DMS 273 (cell line): ENCODE results near the gene STRIP2.
"Not testable (repeated sequence)": the region's sequence is repeated elsewhere in the genome, so short reads cannot be mapped to it uniquely, and the experiment has no call there.

Source experiments
- DNase-seq: peaks from one replicate; lab custom pipeline; 2025; ENCODE audit not compliant: unreplicated experiment; lab: John Stamatoyannopoulos, UW

Gene STRIP2, protein sequence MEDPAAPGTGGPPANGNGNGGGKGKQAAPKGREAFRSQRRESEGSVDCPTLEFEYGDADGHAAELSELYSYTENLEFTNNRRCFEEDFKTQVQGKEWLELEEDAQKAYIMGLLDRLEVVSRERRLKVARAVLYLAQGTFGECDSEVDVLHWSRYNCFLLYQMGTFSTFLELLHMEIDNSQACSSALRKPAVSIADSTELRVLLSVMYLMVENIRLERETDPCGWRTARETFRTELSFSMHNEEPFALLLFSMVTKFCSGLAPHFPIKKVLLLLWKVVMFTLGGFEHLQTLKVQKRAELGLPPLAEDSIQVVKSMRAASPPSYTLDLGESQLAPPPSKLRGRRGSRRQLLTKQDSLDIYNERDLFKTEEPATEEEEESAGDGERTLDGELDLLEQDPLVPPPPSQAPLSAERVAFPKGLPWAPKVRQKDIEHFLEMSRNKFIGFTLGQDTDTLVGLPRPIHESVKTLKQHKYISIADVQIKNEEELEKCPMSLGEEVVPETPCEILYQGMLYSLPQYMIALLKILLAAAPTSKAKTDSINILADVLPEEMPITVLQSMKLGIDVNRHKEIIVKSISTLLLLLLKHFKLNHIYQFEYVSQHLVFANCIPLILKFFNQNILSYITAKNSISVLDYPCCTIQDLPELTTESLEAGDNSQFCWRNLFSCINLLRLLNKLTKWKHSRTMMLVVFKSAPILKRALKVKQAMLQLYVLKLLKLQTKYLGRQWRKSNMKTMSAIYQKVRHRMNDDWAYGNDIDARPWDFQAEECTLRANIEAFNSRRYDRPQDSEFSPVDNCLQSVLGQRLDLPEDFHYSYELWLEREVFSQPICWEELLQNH

DNA sequence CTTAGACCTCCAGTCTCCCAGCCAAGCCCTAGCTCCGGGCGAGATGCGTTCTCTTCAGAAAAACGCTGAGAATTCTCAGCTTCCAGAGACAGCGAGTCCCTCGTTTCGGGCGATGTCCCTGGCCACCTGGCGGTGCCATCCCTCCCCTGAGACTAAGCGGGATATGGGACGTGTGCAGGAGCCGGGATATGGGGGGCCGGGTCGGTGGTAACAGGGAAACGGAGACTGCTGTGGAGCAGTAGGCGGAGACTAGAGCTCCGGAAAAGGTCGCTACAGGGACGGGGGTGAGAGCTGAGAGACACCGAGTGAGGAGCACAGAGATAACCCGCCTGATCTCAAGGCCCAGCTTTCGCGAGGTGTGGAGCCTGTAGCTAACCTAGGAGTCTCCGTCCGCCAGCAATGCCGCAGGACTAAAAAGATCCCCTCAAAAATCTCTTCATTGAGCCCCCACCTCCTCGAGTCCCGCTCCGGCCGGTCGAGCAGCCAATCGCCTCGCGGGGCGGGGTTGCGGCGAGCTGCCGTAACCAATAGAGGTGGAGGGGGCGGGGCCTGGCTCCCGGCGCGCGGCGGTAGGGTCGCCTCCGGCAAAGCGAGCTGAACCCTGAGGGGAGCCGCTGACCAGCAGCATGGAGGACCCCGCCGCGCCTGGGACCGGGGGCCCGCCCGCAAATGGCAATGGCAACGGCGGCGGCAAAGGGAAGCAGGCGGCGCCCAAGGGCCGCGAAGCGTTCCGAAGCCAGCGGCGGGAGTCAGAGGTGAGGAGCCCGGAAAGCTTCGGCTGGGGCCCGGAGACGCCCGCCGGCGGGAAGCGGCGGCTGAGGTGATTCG is at the start of gene STRIP2:
Gene STRIP2, plus strand, starts transcription at position 586 of the 828 bp plus-strand sequence. Its CDS starts 41 bp downstream, at position 627.
- DNase-seq, result peak; percentile 97

DNA sequence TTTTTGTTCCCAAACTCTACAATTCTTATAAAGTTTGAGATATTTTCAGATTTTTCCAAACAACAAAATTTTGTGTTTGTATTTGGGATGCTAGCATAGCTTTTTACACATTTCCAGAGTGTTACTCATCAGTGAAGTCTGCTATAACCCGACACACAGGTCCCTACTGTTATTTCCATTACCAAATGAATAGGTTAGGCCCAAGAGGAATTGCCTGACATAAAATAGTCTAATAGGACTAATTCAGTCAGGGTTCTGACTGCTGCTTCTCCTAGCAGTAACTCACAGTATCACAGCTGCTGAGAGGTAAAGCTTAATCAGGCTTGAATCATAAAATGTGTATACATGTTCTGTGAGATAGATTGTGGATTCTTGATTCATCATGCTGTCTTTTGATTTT is 49.1 kb upstream of the STRIP2 start:
- DNase-seq, result no peak

DNA sequence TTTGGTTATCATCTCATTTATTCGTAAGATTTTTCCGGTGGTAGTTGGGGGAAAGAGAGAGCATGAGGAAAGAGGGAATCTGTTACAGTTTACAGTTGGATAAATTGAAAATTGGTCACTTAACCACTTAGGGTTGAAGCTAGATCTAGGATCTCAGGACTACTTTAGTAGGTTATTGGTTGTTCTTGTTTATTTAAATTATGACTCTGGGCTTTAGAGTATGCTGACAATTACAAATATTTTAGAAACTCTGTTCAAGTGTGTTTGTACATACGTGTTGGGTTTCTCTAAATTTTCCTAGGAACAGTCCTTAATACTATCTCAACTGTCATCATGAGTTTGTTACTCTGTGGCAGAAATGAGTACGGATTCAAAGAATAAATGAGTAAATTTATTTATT is 48.6 kb upstream of the STRIP2 start:
- no peak for DNase-seq

DNA sequence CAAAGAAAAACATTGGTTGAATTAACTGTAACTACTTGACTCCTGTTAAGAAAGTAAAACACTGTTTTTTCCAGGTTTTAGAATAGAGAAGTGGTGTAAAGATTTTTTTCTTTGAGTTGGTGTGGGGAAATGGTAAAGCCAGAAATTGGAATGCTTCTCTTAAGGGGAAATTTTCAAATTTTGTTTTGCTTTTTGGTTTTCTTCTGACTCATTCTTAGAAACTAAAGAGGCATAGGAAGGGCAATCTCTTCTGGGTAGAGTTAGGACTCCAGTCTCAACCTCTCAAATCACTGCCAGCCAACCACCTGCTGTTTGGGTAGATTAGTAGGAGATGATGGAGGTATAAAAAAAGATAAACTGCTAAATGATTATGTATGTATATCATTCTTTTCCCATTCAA is 47.7 kb upstream of the STRIP2 start:
- DNase-seq, result no peak

DNA sequence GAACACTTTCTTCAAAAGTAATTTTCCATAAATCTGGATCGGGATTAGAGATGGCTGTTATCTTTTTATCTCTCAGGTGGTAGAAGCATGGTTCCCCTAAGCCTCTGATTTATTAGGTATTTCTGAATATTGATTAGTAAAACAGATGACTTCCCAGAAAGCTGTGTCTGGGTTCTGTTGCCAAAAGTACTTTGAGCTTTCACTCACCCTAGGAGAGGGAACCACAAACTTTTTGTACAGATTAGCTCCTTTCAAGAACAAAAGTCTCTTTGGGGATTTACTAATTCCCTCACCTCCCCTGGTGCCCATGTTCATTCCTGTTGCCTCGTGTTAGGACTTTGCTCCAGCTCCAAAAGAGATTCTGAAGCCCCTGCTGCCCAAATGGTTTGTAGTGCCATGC is 46.7 kb upstream of the STRIP2 start:
- no peak for DNase-seq

DNA sequence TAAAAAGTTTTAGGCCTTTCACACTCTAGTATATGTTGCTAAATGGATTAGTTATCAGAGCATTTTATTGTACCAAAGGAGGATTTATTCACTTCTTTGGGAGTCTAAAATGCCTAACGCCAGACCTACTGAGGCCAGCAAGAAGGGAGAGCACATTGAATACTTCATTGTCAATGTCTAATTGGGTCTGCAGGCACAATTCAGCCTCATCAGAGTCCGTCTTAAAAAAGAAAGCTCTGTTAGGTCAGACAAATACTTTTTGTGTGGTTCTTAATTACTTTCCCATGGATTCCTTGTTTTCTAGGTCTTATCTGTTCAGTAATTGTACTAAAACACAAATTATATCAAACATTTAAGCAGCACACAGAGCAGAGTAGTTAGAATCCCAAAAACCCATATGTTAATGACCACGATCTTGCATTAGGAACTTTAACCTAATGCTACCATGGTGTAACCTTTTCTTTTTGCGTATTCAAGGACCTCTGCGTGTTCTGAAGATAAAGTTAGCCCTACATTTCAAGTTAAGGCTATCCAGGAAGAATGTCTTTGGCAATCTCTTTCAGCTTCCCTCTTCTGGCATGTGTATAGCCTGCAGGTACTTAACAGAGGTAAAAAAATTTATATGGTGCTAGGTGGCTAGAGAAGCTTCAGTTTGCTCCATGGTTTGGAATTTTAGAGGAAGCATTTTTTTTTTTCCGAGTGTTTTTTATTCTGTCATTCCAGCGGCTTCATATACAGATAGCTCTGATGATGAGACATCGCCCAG is 45.7 kb upstream of the STRIP2 start:
- DNase-seq, result no peak

DNA sequence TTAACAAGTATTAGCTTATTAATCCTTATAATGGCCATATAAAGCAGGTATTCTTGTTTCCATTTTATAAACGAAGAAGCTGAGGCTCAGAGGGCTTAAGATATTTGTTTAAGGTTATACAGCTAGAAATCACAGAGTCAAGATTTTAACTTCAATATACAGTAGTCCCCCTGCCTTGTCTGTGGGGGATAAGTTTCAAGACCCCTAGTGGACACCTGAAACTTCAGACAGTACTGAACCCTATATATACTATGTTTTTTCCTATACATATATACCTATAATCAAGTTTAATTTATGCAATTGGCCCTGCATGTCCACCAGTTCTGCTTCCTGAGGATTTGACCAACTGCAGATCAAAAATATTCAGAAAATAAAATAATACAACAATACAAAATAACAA is 44.4 kb upstream of the STRIP2 start:
- DNase-seq, result no peak

DNA sequence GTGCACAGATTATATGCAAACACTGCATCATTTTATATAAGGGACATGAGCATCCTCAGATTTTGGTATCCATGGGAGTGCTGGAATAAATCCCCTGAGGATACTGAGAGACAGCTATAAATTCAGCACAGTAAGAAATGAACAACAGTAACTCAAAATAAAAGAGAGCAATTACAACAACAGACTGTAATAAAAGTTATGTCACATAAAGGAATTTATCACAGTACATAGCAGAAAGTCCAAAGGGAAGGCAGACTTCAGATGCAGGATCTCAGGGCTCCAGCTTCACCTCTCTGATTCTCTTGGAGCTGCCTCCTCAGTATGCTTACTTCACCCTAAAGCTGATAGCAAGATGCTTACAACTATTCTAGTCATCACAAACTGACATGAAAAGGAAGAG is 43.9 kb upstream of the STRIP2 start:
- DNase-seq, result no peak

DNA sequence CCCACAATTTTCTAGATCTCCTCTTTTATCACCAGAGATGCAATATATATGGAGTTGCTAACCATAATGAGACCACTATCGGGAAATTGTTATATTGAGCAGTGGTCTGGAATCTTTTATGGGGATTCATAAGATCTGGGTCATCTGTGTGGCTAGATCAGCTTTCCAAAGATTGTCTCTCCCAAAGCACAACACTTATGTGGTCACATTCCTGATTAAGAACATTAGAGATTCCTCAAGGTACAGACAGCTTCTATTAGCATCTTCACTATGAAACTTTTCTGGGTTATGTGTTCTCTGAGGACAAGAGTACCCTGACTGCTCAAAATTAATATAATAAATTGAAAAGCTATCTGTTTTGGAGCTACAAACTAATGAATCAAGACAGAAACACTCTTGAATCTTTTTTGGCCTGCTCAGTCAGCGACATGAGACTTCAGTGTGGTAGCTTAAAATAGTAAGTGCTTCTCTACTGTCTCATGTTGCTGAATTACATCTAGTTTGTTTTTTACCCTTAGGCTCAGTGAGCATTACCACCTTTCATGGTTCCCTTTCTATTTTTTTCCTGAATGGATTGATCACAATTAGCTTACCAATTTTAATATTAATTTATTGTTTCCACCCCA is 42.6 kb upstream of the STRIP2 start:
- DNase-seq, result no peak

DNA sequence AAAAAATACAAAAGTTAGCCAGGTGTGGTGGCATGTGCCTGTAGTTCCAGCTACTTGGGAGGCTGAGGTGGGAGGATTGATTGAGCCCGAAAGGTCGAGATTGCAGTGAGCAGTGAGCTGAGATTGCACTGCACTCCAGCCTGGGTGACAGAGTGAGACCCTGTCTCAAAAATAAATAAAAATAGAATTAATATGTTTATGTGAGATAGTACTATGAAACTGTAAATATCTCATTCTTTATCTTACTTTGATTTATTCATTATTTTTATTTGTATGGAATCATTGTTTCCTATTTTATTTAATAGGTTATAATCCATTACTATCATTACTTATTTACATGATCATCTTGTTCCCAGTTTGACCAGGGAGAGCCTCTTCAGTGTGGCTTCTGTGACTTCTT is 41.0 kb upstream of the STRIP2 start:
- no peak for DNase-seq

DNA sequence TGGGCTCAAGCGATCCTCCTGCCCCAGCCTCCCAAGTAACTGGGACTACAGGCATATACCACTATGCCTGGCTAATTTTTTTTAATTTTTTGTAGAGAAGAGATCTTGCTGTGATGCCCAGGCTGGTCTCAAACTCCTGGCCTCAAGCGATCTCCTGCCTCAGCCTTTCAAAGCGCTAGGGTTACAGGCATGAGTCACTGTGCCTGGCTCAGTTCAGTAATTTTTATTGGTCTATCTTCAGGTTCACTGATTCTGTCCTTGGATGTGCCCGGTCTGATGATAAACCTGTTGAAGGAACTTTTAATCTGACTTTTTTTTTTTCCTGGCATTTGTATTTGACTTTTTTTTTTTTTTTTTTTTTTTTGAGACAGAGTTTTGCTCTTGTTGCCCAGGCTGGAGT is 40.1 kb upstream of the STRIP2 start:
- no peak for DNase-seq

DNA sequence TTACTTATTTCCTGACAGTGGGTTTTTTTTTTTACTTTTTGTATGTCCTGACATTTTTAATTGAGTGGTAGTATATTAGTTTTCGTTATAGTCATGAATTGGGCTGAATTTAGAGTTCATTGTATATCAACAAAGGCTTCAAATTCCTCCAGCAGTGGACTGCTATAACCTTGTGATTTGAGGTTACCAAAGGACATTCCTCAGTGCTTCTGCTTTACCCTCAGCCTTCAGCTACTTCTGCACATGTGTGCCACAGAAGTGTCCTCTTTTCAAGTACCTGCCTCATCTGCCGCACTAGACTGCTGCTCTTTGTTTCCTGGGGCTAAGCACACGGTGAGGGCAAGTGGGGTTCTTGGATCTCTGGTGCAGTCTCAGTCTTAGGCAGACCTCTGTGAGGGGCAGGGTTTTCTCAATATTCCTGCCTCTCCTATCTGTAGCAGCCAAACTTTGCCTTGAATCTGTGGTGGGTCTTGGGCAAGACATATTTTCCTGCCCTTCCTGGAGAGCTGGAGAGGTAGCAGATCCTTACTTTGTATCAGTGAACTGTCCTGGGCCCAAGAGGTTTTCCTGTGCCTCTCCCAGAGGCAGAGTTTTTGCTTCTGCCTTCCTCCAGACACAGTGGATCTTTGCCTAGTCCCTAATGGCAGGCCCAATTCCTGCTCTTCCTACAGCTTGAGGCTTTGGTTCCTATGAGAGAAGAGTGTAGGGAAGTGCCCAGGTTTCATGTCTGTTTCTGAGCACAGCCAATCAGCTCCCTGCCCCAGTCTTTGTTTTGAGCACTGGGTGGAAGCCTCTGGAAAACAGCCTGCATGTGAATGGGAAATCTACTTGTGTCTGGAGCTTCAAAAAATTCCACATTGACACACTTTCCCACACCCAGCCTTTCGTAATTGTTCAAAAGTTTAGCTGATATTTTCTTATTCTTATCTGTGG is 39.0 kb upstream of the STRIP2 start:
- DNase-seq, result no peak

DNA sequence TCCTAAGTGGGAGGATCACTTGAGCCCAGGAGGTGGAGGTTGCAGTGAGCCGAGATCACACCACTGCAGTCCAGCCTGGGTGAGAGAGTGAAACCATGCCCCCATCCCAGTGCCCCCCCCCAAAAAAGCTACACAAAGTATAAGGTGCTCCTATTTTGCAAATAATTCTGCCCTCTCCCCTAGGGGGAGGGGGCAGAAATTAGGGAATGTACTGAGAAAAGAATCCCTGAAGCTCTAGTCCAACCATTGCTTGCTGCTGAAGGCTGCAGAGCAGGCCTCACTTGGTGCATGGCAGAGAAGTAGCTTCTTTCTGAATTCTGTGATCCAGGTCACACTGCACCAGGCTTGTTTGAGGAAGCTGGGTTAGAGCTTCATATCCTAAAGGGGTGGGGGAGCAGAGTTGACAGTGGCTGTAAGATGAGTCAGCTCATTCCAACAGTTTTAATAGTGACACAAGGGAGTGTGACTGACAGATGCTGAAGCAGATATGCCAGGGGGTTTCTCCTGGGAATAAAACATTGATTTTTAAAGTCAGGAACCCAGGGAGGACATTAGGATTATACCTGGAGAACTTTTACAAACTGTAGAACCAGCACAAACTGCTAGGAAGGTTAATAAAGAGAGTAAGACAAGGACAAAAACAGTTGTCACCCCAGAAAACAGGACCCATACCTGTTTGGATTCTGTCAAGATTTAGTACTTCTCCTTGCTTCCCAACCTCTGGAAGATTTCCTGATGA is 32.8 kb upstream of the STRIP2 start:
- DNase-seq, result no peak

DNA sequence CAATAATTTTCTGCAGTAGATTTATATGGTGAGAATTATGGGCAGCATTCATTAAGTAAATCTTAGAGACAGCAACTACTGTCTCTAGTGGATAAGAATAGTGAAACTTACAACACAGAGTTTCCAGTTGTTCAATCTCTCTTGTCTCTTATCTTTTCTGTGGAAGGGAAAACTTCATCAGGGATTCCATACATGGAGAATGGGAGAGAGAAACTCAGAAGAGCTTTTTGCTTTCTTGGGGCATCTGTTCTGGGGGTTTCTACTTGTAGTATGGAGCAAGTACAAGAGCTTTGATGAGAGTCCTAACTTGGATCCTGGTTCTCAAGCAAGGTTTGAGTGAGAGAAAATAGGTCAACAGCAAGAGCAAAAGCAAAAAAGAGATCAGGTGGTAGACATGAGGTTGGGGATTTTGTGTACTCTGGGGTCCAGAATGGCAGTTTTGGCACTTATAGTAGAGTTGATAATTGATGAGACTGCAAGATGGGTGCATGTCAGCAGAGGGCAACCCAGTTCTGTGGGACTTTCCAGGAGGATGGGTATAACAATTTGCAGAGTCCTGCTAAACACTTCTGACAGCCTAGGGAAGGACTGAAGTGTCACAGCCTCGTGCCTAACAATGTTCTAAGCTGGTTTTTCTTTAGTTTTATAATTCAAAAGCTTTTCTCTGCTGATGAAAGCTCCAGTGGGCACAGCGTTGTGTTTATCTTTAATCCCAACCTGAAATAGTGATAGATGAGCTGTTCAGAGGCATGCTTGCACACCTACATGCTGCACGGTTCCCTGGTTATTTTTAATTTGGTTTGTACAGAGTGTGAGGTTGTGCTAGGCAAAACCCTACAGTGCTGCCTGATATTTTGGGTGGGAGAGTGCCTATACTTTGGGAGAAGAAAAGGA is 32.0 kb upstream of the STRIP2 start:
- peak; percentile 31 for DNase-seq

DNA sequence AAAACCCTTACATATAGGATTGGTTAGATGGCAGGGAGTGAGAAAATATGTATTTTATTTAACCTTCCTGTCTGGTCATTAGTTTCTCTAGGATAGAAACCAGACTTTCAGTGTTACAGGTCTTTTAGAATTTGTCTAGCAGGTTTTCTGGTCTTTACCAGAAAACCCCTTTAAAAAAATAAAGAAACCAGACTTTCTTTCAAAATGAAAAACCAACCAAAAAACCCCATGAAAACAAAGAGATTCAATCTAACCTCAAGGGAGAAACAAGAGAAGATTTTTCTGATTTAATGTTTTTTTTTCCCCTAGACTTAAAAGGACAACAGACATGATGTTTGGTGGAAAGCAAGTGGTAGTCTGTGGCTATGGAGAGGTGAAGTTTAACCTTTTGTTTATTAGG is 28.7 kb upstream of the STRIP2 start:
- DNase-seq, result no peak

DNA sequence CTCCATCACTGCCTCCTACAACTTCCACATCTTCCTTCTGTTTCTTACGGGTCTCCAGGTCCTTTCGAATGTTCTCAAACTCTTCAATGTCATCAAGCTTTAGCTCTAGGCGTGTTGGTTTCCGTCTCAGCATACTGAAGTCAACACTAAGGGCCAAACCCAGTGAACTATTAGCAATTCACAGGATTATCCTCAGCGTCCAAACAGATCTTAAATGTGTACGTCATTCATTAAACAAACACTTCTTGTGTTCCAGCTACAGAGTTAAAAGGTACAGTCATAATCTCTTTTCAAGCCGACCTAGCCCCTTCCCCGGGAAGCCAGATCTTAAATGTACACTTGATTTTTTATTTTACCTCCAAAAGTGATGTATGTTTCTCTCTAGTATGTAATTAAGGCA is 24.0 kb upstream of the STRIP2 start:
- DNase-seq, result not testable (repeated sequence)

DNA sequence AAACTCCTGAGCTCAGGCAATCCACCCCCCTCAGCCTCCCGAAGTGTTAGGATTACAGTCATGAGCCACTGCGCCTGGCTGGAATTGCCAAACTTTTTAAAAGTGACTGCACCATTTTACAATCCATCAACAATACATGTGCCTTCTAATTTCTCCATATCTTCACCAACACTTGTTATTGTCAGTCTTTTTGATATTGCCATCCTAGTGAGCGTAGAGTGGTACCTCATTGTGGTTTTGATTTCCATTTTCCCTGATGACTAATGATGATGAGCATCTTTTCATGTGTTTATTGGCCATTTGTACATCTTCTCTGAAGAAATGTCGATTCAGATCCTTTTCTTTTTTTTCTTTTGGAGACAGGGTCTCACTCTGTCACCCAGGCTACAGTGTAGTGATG is 21.7 kb upstream of the STRIP2 start:
- DNase-seq, result no peak
